CD1c-positive myeloid dendritic cell (primary cell): ENCODE results near the gene RNASE11.
"Not testable (repeated sequence)": the region's sequence is repeated elsewhere in the genome, so short reads cannot be mapped to it uniquely, and the experiment has no call there.

Experiments used
- DNase-seq: peaks from one replicate; pipeline ENCODE4 v3.0.0-alpha.2; 2016; ENCODE audit errors: extremely low spot score

The RNASE11 gene

GRCh38 chr14:20587489-20588154, at the start of gene RNASE11:
TSS of gene RNASE11 (minus strand) at chr14:20588001.
- DNase-seq = no peak

DNA sequence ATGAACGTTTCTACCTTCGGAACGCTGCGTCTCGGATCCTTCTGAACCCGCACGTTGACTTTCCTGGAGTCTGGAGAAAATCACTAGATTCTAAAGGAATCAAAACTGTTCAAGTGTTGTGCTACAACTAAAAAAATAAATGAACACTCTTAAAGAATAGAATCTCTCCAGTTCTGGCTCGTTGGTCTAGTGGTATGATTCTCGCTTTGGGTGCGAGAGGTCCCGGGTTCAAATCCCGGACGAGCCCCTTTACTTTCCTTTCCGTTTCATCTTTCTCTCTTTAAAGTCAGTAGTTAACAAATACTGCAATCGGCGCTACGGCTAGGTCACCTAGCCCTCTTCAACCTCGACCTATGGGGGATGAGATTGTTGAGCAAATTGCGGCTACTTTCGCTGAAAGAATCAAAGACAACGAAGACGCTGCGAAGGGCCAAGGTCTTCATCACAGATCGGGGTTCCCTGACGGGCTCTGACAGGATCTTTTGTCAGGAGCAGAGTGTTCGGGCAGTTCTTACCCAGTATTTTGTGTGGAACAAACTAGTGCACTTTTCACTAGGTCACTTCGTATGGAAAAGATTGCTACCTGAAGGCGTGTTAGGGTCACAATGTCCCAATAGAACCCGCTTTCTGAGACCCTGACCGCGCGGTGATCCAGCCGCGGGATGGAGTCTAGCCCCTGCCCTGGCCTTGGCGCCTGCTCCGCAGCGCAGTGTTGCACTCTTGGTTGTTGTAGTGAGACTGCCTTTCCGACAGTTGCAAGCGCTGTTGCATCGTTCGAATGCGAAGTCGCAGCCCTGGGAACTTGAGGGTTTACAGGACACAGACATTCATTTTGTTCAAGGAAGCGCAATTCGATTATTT, 45.3 kb upstream of the RNASE11 start:
- DNase-seq = peak; percentile 48

- no peak for DNase-seq
Observed at GRCh38 chr14:20632448-20632830, 44.6 kb upstream of the RNASE11 start.

- DNase-seq = no peak
Observed at GRCh38 chr14:20631880-20632389, 44.1 kb upstream of the RNASE11 start.

DNA sequence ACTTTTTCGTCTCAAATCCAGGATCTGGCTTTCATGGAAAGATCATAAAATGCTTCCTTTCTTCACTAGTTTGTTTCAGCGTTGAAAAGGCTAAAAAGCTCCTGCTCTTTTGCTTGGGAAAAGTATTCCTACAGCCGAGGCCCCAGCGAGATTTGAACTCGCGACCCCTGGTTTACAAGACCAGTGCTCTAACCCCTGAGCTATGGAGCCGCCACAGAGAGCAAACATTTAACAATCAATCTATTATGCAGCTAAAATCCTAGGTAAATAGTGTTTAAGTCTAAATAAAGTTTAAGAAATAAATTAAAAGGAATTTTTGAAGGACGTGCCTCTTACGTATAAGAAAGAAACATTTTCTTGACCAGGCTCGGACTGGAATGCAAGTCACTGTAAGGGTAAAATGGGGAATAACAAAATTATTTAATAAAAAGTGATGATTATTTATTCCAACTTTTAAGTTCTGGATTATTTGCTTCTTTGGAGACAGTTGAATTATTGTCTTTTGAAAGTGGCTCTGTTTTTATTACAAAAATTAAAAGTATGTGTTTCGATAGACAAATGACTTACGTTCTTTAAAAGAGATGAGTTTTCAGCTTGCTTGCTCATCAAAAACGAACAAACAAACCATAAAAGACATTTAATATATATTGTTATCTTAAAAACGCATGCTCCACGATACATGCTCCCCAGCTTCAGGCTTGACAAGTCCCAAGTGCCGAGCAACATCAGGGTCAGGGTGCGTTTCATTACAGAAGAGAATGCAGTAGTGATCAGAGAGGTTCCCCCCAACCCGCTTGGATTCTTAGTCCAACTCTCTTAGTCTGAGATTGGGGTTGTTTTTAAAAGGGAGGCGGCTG, 43.5 kb upstream of the RNASE11 start:
- DNase-seq = no peak

- DNase-seq = peak; percentile 38
Observed at GRCh38 chr14:20630340-20631022, 42.7 kb upstream of the RNASE11 start.

- DNase-seq = no peak
Observed at GRCh38 chr14:20628063-20628854, 40.5 kb upstream of the RNASE11 start.

DNA sequence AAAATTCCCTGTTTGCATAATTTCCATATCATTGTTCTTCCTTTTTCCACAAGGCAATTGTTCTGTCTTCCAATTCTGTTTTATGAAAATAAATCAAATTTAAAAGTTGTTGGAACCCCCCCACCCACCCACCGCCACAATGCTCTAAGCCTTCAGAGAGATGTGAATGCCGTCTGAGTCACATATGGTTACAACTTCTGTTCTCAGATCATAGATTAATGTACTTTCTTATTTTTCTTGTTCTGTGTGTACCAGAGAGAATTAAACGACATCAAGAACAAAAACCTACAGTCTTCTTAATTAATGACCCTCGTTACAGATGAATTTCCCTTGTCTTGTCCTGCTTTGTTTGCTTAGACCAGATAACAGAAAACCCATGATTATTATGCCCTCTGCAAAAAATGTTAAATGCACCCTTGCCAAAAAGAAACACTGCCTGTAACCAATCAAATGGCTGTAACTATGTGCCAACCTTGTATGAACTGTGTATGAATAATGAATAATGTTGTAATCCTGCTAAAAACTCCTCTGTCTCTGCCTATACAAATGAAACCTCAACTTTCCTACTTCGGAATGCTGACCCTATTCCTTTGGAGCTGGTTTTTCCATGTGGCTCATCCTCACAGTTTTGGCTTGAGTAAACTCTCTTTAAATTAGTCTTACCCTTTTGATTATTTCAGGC, 39.7 kb upstream of the RNASE11 start:
- DNase-seq = no peak

GRCh38 chr14:20626274-20626673, 38.5 kb upstream of the RNASE11 start:
- no peak for DNase-seq

DNA sequence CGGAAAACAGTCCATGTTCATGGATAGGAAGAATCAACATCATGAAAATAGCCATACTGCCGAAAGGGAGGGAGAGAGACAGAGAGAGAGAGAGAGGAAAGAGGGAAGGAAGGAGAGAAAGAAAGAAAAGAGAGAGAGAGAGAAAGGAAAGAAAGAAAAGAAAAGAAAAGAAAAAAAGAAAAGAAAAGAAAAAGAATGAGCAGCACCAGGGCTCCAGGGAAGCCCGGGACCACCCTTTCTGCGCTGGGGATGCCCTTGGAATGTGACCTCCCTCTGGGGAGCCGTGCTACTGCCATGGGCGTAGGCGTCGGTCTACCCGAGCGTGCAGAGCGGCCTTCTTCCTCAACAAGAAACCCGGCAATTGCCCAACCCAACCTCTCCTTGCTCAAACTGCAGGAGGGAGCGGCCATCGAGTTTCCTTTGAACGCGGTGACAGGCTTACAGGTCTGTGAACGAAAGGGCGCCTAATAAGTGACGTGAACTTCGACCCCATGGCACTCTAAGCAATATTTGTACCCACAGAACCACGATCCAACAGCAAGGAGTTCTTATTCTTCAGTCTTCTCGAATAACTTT, 36.8 kb upstream of the RNASE11 start:
- DNase-seq = peak; percentile 92

- peak; percentile 45 for DNase-seq
Observed at GRCh38 chr14:20623798-20624197, 36.0 kb upstream of the RNASE11 start.

GRCh38 chr14:20622816-20623291, 35.1 kb upstream of the RNASE11 start:
- DNase-seq = peak; percentile 43

DNA sequence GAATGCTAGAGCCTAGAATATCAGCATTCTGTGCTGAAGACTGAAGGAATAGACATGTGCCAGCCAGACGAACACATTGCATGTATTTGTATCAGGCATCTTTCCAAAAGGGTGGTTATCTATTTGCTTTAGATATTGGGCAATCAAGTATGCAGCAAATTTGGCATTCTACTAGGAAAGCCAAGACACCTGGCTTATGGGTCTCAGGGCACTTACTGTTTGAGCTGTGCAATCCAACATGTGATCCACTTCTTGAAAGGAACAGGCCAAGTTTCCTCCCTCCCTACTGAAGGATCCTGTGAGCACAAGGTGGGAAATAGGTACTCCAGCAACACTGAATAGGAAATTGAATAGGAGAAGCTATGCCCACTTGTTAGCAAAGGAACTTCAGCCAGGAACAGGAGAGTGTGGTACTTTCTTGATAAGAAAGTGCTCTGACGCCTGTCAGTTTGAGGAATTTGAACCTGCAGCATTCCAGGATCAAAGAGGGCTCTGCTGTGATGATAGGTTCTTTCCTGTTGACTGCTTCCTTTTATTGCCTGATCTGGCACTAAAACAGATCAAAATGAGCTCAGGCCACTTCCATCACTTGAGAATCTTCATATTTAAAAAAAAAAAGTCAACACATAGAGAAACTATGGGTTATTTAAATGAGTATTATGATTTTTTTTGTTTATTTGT, 33.1 kb upstream of the RNASE11 start:
- DNase-seq = no peak

GRCh38 chr14:20619688-20620087, 31.9 kb upstream of the RNASE11 start:
- not testable (repeated sequence) for DNase-seq

DNA sequence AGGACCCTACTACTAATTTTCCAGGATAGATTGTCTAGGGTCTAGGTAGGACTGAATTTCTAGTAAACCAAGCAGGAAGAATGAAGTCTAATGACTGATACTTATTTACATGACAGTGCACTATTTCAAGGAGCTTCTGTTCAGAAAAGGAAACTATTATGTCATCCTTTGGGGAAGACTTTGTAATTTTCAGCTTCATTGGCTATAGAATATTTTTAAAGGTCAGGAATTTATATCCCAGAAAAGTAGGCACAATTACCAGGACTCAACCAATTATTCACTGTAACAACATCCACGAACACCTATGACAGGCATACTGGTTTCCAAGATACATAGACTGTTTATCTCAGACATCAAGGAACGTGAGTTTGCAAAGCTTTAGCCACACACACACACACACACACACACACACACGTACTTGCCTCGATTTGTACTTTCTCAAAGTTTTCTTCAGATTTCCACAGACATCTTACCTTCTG, 30.5 kb upstream of the RNASE11 start:
- DNase-seq = no peak

- DNase-seq = no peak
Observed at GRCh38 chr14:20617138-20618003, 29.6 kb upstream of the RNASE11 start.

- no peak for DNase-seq
Observed at GRCh38 chr14:20615996-20616395, 28.2 kb upstream of the RNASE11 start.
